HG02642 (cell line): ENCODE measurements around the gene LPAR2.
A peak's percentile ranks its signal among the peaks of the same experiment; 100 is the strongest.

Experiments used
- ATAC-seq: cut with Tn5 transposase; IDR thresholded peaks from one replicate; pipeline ENCODE4 v1.9.1; 2021; ENCODE audit warnings: mild to moderate bottlenecking; ENCODE audit not compliant: unreplicated experiment, poor library complexity

LPAR2 gene

DNA sequence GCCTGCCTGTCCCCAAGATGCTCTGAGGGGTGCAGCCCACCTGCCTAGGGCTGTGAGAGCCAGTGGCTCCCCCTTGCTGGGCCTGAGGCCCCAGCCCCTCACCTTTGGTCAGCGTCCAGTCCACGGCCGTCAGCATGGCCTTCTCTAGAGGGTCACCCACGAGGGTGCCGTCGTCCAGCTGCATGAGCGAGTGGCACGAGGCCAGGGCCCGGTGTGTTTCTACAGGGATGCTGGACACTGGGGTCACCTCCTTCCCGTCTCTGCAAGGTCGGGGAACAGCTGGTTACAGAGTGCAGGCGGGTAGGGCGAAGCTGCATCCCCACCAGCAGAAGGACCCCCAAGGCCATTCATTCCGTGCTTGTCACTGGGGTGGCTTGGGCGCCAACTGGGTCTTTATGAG is 26.4 kb upstream of the LPAR2 start:
- ATAC-seq, result no peak

DNA sequence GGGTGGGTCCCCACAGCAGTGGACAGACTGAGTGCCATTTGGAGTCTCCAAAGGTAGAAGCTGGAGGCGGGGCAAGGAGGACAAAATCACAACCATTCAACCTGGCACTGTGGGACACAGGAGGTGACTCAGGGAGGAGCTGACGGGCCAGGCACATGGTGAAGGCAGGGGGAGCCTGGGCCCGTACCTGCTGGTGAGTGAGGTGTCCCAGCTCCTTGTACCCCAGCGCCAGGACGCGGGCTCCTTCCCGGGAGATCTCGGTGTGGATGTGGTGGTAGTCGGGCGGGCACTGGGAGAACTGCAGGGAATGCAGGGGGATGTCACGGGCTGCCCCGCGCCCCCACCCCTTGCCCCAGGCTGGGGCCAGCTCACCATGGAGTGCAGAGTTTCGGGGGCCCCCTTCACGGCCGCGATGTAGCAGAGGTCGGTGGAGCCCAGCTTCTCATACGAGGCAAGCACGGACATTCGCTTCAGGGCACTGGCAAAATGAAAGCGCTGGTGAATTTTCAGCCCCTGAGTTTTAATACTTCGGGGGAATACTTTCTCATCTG is 25.7 kb upstream of the LPAR2 start:
- no peak for ATAC-seq

DNA sequence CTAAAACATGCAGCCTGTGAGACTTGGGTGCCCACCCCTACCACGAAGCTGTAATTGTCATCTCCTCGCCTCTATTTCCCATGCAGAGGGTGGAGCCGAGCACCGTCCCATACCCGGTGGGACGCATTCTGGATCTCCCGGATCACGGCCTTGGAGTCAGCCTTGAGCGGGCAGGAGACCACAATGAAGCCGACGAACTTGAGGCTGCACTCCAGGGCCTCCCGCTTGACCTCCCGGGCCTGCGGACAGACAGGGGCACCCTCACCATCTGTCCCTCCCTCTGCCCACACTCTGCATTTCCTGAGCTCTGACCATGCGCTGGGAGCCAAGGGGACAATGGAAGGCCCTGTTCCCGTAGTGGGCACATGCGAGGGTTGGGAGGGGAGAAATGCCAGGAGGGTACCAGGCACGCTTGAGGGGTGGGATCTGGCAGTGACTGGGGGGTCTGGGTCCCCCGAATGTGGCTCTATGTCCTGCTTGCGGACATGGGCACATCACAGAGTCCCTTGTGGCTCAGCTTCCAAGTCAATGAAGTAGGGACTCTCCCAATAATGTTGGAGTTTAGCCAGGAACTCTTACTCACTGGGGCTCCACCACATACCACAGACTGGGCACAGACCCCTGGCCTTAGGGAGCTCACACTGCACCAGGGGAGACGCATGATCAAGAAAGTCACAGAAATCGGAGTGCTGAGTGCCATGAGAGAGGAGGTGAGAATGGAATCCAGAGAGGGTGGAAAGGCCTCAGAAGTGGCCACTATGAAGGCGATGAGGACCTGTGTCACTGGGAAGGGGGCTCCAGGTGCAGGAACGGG is 24.7 kb upstream of the LPAR2 start:
- ATAC-seq, result no peak

DNA sequence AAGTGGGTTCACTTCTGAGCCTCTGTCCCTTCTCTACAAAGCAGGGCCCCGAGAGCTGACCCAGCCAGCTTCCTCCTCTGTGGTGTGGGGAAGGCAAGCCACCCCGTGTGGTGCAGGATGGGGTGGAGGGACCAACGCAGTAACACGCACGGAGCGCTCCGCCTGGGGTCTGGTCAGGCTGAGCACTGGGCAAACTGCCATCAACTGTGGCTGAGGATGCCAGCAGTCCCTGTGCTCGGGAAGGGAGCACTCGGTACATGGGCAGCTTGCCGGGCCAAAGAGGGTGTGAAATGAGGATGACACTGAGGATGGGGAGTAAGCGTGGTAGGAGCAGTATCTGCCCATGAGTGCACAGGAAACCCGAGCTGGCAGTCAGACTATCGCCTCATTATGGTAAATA is 23.1 kb upstream of the LPAR2 start:
- no peak for ATAC-seq

DNA sequence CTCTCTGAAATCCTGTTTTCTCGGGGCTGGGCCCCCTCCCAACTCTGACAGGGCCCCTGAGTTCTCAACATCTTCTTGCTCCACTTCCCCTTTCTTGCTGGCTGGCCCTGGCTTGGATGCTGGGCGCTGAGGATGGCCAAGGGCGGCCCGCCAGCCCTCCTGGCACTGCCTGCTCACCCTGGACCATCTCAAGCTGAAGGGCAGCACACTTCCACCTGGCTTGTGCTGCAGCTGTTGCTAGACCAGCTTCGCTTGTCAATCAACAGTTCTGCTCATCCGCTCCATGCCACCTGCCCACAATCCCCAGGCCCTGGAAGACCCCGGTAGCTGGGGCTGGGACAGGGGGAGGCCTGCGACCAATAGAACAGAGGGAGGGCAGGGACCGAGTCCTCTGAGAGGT is 22.3 kb upstream of the LPAR2 start:
- ATAC-seq, result no peak

DNA sequence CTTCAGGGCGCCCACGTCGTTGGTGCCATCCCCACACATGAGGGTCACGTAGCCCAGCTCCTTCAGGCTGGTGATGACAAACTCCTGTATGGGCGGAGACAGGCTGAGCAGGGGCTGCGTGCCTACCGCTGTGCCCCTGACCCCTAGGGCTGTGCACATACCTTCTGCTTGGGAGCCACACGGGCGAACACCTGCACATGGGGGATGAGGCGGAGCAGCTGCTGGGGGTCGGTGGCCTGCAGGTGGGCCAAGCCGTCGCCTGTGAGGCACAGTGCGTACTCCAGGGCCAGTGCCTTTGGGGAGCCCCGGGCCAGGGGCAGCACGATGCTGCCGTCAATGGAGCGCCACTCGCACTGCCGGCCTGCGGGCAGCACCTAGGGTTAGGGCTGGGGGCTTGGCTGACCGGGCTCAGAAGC is 21.6 kb upstream of the LPAR2 start:
- ATAC-seq, result no peak

DNA sequence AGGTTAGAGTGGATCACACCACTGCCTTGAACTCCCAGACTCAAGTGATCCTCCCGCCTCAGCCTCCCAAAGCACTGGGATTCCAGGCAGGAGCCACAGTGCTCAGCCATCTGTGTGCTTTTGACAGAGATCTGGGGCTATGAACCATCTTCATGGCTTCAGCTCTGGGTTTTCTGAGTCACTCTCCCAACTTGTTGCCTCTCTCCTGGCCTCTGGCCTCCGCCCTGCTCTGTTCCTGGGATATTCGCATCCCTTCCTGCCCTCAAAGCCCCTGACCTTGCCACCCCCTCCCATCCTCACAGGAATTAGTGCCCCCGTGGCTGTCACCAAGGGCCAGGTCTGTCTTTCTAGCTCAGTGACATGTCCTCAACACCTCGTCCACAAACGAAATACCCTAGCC is 21.1 kb upstream of the LPAR2 start:
- ATAC-seq, result no peak

DNA sequence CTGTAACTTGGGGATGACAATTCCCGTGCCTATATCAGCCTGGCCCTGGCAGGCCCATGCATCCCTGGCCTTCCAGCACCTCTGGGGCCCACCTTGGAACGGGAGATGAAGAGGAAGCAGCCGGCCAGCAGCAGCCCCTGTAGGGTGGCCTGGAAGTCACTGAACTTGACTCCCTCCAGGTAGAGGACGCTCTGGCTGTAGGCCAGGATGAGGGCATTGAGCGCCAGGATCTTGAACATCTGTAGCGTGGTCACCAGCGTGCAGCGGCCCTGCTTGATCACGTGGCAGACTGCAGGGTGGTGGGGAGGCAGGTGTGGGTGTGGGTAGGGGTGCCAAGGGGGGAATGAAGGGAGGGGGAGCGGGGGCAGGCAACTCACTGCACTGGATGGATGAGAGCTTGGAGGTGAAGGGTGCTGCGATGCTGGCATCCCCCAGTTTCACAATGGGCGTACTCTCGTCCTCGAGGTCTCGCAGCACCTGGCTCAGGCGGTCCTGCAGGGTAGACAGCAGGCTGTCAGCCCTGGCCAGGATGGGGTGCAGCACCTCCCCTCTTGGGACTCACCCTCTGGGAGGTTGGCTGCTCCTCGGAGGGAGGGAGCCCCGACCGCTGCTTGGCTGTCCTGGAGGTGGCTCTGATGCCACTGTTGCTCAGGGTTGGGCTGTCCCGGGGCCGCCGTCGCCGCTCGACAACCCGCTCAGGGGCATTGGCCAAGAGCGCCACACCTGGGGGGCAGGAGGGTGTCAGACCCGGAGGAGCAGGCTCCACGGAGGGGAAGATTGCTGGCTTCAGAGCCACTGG is 19.2 kb upstream of the LPAR2 start:
- ATAC-seq, result no peak

DNA sequence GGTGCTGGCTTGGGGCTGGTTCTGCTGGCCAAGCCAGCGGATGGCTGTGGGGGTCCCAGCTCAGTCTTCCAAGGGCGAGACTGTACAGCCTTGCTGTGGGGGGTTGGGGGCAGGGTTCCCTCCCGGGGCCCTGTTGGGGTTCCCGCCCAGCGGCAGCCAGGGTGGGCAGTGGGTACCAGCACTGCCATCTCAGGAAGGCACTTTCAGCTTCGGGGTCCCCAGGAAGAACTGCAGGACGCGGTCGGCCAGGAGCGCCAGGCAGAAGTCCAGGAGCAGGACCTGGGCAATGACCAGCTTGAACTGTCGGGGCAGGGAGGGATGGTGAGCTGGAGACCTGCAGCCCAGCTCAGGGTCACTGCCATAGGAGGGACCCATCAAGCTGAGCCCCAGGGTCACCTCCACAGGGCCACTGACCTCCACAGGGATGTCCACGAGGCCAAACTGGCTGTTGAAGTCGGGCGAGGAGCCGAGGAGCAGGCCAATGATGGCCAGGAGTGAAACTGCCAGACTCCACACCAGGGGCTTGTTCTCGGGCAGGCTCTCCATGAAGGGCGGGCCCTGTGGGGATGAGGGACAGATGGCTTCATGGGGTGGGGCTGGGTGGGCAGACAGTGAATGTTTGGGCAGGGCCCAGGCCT is 17.3 kb upstream of the LPAR2 start:
- no peak for ATAC-seq

DNA sequence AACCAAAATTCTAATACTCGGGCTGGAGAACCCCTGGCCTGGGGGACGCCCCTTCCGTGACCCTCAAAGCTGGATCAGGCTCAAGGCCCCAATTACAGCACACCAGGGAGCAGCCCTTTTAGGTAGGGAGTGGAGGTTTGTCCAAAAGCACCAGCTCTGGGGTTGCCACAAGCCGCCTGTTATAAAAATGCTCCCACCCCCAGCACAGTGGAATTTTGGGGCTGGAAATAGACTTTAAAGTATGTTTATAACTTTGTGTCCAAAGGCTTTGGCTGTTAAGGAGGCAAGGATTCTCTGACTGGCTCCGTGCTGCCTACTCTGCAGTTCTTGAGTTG is 16.0 kb upstream of the LPAR2 start:
- no peak for ATAC-seq

DNA sequence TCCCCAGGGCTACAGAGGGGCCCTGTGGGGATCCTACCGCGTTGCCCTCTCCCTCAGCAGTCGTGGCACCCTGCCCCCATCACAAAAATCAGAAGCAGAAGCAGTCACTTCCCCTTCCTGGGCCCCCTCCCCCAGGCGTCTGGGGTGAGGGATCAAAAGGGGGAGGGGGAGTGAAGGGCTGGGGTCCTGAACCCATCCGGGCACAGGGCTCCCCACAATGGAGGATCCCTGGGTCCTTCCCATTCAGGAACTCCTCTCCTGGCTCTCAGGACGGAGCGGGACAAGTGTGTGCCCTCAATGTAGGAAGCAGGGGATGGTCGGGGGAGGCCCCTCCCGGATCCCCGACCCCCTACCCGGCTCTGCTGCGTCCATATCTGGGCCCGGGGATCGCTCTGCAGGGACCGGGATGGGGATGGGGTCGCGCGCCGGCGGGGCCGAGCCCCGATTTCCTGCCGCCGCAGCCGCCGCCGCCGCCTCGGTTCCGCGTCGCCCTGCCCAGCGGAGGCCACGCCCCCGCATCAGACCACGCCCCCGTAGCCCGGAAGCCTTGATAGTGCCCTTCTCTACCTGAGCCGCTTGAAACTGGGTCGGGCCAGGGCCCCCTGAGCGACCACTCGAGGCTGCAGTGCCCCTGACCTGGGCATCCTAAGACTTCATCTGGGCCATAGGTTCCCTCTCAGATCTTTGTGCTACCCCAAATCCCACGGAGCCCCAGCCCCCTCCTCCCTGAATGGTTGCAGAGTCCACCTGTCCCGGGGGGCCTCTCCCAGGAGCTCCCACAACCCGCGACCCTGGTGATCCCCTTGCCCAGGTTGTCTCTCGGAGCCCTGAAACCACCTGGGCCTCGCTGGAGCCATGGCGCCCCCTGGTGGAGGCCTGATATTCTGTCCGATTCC is 15.4 kb upstream of the LPAR2 start, which contains the start of gene GMIP:
Gene GMIP, minus strand, starts transcription at position 500 of the 896 bp plus-strand sequence. Its CDS starts 128 bp downstream, at position 372.
- ATAC-seq, result peak; percentile 77

DNA sequence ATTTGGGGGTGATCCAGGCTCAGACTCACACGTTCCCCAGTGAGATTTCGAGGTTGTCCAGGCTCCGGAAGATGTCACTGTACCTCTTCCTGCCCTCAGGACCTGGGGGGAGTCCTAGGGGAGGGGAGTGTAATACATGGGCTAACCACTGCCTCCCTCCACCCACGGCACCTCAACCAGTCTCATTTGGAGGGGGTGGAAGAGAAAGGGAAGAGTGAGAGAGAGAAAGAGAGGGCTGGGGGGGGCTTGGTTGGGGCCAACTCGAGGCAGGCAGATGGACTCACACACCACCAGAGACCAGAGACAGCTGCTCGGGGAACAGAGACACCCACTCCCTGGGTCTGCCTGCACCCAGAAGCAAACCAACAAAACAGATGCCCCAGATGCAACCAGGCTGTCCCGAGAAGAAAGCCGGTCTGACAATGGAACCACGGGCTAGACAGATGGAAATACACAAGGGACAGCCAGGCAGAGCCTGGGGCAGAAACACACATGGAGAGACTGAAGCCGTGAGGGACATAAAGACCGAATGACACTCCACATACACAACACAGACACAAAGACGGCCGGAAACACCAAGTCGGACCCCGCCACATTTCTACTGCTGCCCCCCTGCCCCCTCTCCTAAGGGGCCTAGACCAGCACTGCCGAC is 14.6 kb upstream of the LPAR2 start:
- peak; percentile 14 for ATAC-seq

DNA sequence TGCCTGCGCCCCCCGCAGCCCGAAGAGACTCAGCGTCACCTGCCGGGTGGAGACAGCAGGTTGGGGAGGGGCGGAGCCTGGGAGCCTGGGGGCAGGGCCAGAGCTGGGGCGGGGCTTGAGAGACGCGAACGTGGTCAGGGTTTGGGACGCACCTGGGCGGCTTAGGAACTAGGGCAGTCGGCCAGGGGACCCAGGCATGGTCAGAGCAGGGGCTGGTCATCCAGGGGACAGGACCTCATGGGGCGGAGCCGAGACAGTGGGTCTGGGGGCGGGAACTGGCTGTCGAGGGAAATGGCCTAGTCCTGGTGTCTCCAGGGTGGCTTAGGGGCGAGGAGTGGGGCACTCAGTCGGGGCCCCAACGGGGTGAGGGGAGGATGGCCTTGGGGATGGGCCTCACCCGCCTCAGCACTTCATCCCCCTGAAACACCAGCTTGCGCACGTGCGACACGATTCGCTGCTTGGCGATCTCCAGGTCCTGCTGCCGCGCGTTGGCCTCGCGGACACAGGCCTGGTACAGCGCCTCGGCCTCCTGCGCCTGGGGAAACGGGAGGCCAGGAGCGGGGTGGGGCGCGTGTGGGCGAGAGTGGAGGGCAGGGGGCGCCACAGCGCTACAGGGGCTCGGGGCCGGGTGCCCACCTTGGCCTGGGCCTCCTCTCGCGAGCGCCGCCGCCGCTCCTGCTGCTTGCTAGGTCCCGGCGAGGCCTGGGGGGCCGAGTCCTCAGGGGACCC is 9.7 kb upstream of the LPAR2 start:
- ATAC-seq, result no peak

DNA sequence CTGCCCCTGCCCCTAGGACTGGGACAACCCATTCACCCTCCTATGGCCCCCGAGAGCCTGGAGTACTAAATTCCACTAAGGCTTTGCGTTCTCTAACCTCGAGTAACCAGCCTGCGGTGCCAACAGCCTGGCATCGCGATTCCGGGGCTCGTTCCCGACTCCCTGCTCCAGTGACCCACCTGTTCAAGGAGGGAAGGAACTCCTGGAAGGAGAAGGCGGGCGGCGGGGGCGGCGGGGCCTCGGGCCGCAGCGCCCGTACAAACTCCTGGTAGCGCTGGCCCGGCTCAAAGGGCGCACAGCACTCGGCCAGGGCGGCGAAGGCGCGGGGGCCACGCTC is 9.1 kb upstream of the LPAR2 start:
- no peak for ATAC-seq

DNA sequence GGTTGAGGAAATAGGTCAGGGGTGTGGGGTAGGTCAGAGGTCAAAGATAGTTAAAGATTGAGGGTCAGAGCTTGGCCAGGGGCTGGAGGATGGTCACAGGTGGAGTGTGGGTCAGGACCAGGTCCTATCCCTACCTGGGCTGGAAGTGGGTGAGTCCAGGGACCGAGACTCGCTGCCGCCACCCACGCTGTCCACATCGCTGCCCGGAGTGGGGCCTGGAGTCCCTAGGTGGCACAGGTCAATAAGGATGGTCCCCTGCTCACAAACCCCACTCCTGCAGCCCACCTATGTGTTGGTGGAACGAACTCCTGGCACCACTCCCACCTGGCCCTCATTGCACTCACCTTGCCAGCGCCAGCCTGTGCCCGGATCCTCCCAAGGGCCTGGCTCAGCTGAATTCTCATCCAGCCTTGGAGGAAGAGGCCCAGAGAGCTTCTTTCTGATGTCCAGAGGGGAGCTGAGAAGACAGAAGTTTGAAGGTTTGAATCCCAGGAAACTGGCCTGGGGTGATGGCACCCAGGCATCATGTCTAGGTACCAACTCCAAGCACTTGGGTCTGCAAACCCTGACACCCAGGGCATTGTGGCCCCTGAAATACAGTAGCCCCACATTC is 8.7 kb upstream of the LPAR2 start:
- no peak for ATAC-seq

DNA sequence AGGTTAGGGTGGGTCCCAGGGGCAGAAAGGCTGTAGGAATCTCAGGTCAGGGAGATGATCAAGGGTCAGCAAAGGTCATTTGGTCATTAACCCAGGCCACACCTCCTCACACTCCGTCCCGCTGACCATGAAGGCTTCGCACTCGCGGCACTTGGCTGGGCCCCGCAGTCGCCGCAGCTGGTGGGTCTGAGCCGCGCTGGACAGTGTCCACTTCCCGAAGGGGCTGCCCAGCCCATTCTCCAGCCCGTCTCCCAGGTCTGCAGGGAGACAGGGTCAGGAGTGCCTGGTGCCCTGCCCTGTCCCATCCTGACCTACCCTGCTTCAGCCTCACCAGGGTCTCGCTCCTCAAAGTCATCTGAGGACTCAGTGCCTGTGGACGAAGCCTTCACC is 7.3 kb upstream of the LPAR2 start:
- no peak for ATAC-seq

DNA sequence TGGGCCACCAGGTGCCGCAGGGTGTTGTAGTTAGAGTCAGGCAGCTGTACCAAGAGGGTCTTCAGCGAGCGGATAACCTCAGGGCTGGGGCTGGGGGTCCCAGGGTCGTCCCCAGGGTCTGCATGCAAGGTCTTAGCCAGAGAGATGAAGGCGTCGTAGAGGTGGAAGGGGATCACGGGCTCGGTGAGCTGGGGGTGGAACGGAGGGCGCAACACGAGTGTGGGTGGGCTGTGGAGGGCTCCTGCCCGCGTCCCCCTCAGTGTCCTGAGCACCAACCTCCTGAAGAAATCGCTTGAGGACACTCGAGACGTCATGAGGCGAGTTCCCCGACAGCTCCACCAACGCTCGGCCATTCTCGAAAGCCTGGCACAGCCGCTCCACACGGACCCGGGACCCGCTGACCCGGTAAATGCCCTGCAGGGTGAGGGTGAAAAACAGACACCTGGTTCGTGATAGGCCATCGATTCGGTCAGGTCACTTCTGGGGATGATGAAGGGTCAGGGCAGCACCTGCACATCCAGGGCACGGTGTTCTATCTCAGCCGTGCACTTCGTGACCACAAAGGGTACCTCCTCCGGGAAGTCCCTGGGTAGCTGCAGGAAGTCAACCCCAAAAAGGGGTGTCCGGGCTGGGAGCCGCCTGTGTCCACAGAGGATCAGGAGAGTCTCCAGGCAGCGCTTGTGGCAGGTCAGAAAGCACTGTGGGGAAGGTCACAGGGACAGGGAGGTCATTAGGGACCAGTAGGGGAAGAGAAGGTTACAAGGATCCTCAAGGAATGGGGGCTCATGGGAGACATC is 6.7 kb upstream of the LPAR2 start:
- no peak for ATAC-seq
